Activated naive CD4-positive, alpha-beta T cell treated with anti-CD3 and anti-CD28 coated beads, Interleukin-2, amount 50 U/mL, for 24 hours (primary cell): ENCODE measurements around the gene MARCHF9.

Experiments used
- H3K27ac Mint-ChIP-seq: one replicate; pipeline ENCODE4 v1.8.0; 2021; ENCODE audit warnings: mild to moderate bottlenecking, mixed read lengths
- H3K27me3 Mint-ChIP-seq: one replicate; pipeline ENCODE4 v1.8.0; 2021; ENCODE audit warnings: mixed read lengths
- H3K36me3 Mint-ChIP-seq: one replicate; pipeline ENCODE4 v1.8.0; 2021; ENCODE audit warnings: mixed read lengths
- H3K4me1 Mint-ChIP-seq: one replicate; pipeline ENCODE4 v1.8.0; 2021; ENCODE audit warnings: mixed read lengths
- H3K4me3 Mint-ChIP-seq: one replicate; pipeline ENCODE4 v1.8.0; 2021; ENCODE audit warnings: mild to moderate bottlenecking, mixed read lengths
- H3K9me3 Mint-ChIP-seq: one replicate; pipeline ENCODE4 v1.8.0; 2021; ENCODE audit warnings: mixed read lengths

Gene MARCHF9

DNA sequence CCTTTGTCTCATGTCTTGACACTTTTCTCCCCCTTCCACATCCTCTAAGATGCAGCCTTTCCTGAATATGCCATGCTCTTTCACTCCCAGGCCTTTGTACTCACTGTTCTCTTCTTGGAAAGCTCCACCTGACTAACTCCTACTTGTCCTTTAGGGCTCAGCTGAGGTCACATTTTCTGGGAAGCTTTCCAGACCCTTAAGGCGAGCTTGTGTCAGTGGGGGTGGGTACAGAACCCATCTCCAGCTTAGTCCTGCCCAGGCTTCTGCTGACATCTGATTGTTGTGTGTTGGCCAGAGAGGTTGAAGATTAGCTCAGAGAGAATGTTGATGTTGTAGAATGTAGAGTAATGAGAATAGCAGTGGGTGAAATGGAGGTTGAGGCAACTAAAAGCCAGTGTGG is 24.8 kb downstream of the MARCHF9 start:
- Mint-ChIP-seq H3K27me3 (no peaks in the 10 kb centered on the region), H3K4me1 (peaks cover 45% of the 10 kb centered on the region), H3K27ac (peak overlapping the region; percentile 92), H3K4me3 (no peak overlapping the region), H3K9me3 (no peaks in the 10 kb centered on the region), H3K36me3 (peaks cover 9% of the 10 kb centered on the region)

DNA sequence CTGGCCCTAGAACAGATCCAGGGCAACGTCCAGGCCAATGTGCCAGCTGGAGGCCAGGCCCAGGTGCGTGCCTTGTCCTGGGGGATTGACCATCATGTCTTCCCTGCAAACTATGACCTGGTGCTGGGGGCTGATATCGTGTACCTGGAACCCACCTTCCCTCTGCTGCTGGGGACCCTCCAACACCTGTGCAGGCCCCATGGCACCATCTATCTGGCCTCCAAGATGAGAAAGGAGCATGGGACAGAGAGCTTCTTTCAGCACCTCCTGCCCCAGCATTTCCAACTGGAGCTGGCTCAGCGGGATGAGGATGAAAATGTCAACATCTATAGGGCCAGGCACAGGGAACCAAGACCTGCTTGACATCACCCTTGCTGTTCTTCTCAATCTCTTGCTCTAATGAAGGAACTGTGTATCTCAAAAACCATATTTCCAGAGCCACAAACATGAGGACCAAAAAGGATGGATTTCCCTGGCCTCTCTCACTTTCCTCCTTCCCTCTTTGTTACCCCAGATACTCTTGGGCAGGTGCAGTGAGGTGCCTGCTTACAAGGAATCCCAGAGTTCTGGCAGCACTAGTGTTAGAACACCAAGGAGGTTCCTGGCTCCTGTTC is 25.5 kb downstream of the MARCHF9 start:
- Mint-ChIP-seq H3K9me3 (no peaks in the 10 kb centered on the region), H3K27me3 (no peaks in the 10 kb centered on the region), H3K4me3 (no peak overlapping the region), H3K4me1 (peaks cover 45% of the 10 kb centered on the region), H3K27ac (peak overlapping the region; percentile 80), H3K36me3 (peaks cover 9% of the 10 kb centered on the region)

- Mint-ChIP-seq H3K4me3 (no peak overlapping the region), H3K4me1 (peaks cover 49% of the 10 kb centered on the region), H3K36me3 (peaks cover 10% of the 10 kb centered on the region)
These were observed 26.3 kb downstream of the MARCHF9 start for GRCh38 chr12:57781244-57781643.

GRCh38 chr12:57781801-57782200 is 26.9 kb downstream of the MARCHF9 start:
- Mint-ChIP-seq H3K4me3 (peak overlapping the region; percentile 99), H3K27me3 (no peaks in the 10 kb centered on the region), H3K4me1 (peaks cover 54% of the 10 kb centered on the region), H3K36me3 (peaks cover 14% of the 10 kb centered on the region), H3K27ac (peak overlapping the region; percentile 99), H3K9me3 (no peaks in the 10 kb centered on the region)

More at GRCh38 chr12:57781244-57781643, 26.3 kb downstream of the MARCHF9 start:
- Mint-ChIP-seq H3K27ac (peak overlapping the region; percentile 99), H3K9me3 (no peaks in the 10 kb centered on the region), H3K27me3 (no peaks in the 10 kb centered on the region)

- Mint-ChIP-seq H3K4me3 (peak overlapping the region; percentile 99), H3K27ac (peak overlapping the region; percentile 99), H3K27me3 (no peaks in the 10 kb centered on the region), H3K36me3 (peaks cover 16% of the 10 kb centered on the region), H3K9me3 (no peaks in the 10 kb centered on the region), H3K4me1 (peaks cover 54% of the 10 kb centered on the region)
These were observed 27.3 kb downstream of the MARCHF9 start for GRCh38 chr12:57782243-57782607.

- Mint-ChIP-seq H3K36me3 (peaks cover 17% of the 10 kb centered on the region), H3K27me3 (no peaks in the 10 kb centered on the region)
These were observed 27.9 kb downstream of the MARCHF9 start, which contains the start of gene TSFM for GRCh38 chr12:57782608-57783465. Gene TSFM (plus strand): TSS chr12:57782787. CDS start chr12:57782802, 15 bp downstream.

GRCh38 chr12:57783466-57783801 is 28.5 kb downstream of the MARCHF9 start:
- H3K9me3 Mint-ChIP-seq: no peaks in the 10 kb centered on the region
- no peak overlapping the region for H3K27ac Mint-ChIP-seq
- peaks cover 54% of the 10 kb centered on the region for H3K4me1 Mint-ChIP-seq
- peak overlapping the region; percentile 99 for H3K4me3 Mint-ChIP-seq
- peaks cover 18% of the 10 kb centered on the region for H3K36me3 Mint-ChIP-seq
- H3K27me3 Mint-ChIP-seq: no peaks in the 10 kb centered on the region

More at GRCh38 chr12:57782608-57783465, 27.9 kb downstream of the MARCHF9 start, which contains the start of gene TSFM:
- no peaks in the 10 kb centered on the region for H3K9me3 Mint-ChIP-seq
- H3K4me3 Mint-ChIP-seq: peak within 1 kb of the TSS; percentile 99
- peaks cover 54% of the 10 kb centered on the region for H3K4me1 Mint-ChIP-seq
- H3K27ac Mint-ChIP-seq: peak within 1 kb of the TSS; percentile 99

- peak overlapping the region; percentile 67 for H3K27ac Mint-ChIP-seq
- H3K27me3 Mint-ChIP-seq: no peaks in the 10 kb centered on the region
- H3K36me3 Mint-ChIP-seq: peaks cover 20% of the 10 kb centered on the region
- peak overlapping the region; percentile 76 for H3K4me3 Mint-ChIP-seq
- peaks cover 54% of the 10 kb centered on the region for H3K4me1 Mint-ChIP-seq
- no peaks in the 10 kb centered on the region for H3K9me3 Mint-ChIP-seq
These were observed 29.0 kb downstream of the MARCHF9 start for GRCh38 chr12:57783861-57784260.

GRCh38 chr12:57793920-57794319 is 39.0 kb downstream of the MARCHF9 start:
- Mint-ChIP-seq H3K36me3 (peaks cover 10% of the 10 kb centered on the region), H3K4me1 (peaks cover 19% of the 10 kb centered on the region), H3K27ac (no peak overlapping the region), H3K27me3 (no peaks in the 10 kb centered on the region), H3K9me3 (no peaks in the 10 kb centered on the region), H3K4me3 (no peak overlapping the region)

- Mint-ChIP-seq H3K27me3 (no peaks in the 10 kb centered on the region), H3K9me3 (no peaks in the 10 kb centered on the region), H3K4me1 (peaks cover 19% of the 10 kb centered on the region), H3K4me3 (no peak overlapping the region), H3K27ac (no peak overlapping the region), H3K36me3 (peaks cover 10% of the 10 kb centered on the region)
These were observed 40.5 kb downstream of the MARCHF9 start for GRCh38 chr12:57795354-57795753.

GRCh38 chr12:57796996-57797395 is 42.1 kb downstream of the MARCHF9 start:
- Mint-ChIP-seq H3K27me3 (no peaks in the 10 kb centered on the region), H3K36me3 (peaks cover 7% of the 10 kb centered on the region), H3K9me3 (no peaks in the 10 kb centered on the region), H3K4me3 (no peak overlapping the region), H3K27ac (no peak overlapping the region), H3K4me1 (peaks cover 14% of the 10 kb centered on the region)

- Mint-ChIP-seq H3K36me3 (peaks cover 9% of the 10 kb centered on the region), H3K27ac (peak overlapping the region; percentile 10), H3K4me3 (no peak overlapping the region), H3K4me1 (peaks cover 12% of the 10 kb centered on the region), H3K9me3 (no peaks in the 10 kb centered on the region), H3K27me3 (no peaks in the 10 kb centered on the region)
These were observed 43.0 kb downstream of the MARCHF9 start for GRCh38 chr12:57797933-57798332.

DNA sequence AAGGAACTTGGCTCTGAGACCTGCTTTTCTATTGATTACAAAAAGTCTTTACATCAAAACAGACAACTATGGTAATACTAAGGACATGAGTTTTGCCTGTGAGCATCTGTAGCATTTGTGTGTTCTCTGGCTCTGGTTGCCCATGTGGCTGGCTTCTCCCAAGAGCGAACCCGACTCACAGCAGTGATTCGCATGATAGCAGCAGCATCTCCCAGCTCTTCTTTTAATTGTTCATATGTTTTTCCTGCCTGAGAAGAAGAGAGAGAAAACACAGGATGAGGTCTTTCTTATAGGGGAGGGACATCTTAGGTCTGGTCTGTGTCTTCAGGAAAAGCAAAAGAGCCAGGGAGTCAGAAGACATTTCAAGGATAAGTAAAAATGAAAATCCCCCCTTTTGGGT is 46.1 kb downstream of the MARCHF9 start:
- Mint-ChIP-seq H3K4me3 (no peak overlapping the region), H3K4me1 (no peaks in the 10 kb centered on the region), H3K27me3 (no peaks in the 10 kb centered on the region), H3K36me3 (peaks cover 5% of the 10 kb centered on the region), H3K9me3 (no peaks in the 10 kb centered on the region), H3K27ac (no peak overlapping the region)

- Mint-ChIP-seq H3K27ac (peak overlapping the region; percentile 19), H3K27me3 (no peaks in the 10 kb centered on the region), H3K9me3 (no peaks in the 10 kb centered on the region), H3K4me3 (no peak overlapping the region), H3K4me1 (no peaks in the 10 kb centered on the region), H3K36me3 (peaks cover 1% of the 10 kb centered on the region)
These were observed 47.7 kb downstream of the MARCHF9 start for GRCh38 chr12:57802607-57803006.

- Mint-ChIP-seq H3K27ac (no peak overlapping the region), H3K36me3 (peaks cover 1% of the 10 kb centered on the region), H3K4me3 (no peak overlapping the region)
These were observed 48.5 kb downstream of the MARCHF9 start for GRCh38 chr12:57803319-57803893.

DNA sequence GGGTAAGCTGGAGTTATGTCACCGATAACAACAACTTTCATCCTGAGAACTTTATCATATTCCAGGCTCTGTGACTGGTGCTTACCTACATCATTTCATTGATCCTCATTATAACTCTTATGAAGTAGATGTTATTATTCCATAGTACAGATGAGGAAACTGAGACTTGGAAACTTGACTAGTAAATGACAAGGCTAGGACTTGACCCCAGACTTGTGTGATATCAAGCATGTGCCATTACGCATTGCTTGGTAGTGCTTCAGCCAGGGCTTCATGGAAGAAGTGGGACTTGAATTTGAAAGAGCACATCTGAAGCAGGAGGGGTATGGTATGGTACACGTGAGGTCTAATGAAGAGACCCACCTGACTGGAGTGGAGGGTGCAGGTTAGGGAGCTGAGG is 51.8 kb downstream of the MARCHF9 start:
- H3K27ac Mint-ChIP-seq: no peak overlapping the region
- no peaks in the 10 kb centered on the region for H3K27me3 Mint-ChIP-seq
- H3K9me3 Mint-ChIP-seq: no peaks in the 10 kb centered on the region
- no peaks in the 10 kb centered on the region for H3K4me1 Mint-ChIP-seq
- H3K4me3 Mint-ChIP-seq: no peak overlapping the region
- peaks cover 4% of the 10 kb centered on the region for H3K36me3 Mint-ChIP-seq

More at GRCh38 chr12:57803319-57803893, 48.5 kb downstream of the MARCHF9 start:
- Mint-ChIP-seq H3K4me1 (no peaks in the 10 kb centered on the region), H3K9me3 (no peaks in the 10 kb centered on the region), H3K27me3 (no peaks in the 10 kb centered on the region)
